A549 (cell line): ENCODE measurements around the gene SLC36A4. TPM values are rescaled to one million over a fixed set of nuclear protein-coding genes. Genes with fewer than 3 reads are reported as not detected.

ENCODE experiments used
- ATAC-seq, 2 experiments: fragments of 200-7000 bp in 1 of 2; fragments of >200 bp in 1 of 2; cut with Nextera tagmentation in 1 of 2; cut with Tn5 transposase in 1 of 2; 3 replicates each; pipeline versions ENCODE4 v1.8.0 to v1.9.1; 2018 to 2020; ENCODE audit warnings: mild to moderate bottlenecking in 1 of 2, moderate library complexity in 1 of 2
- CTCF ChIA-PET: fragments of 300-600 bp; sonication (Branson Sonifier 250); formaldehyde crosslinking; extraction: SDS; loops from one replicate; lab custom pipeline; 2021; ENCODE audit warnings: antibody characterized with exemption, inconsistent platforms; lab: Yijun Ruan, JAX
- POLR2A ChIA-PET: fragments of 350-600 bp; formaldehyde crosslinking; extraction: SDS; loops from one replicate; lab custom pipeline; 2021; ENCODE audit warnings: antibody characterized with exemption, inconsistent platforms; lab: Yijun Ruan, JAX
- DNase-seq, 2 experiments: peaks; one replicate each; pipeline versions ENCODE4 v3.0.0 to v3.0.0-alpha.2; 2011 to 2016; ENCODE audit warnings: low read depth in 1 of 2, low spot score in 1 of 2
- FAIRE-seq: peaks from 2 replicates; lab custom pipeline; 2011; peaks lifted over from hg19 to GRCh38; lab: Jason Lieb, UNC
- H3K27ac ChIP-seq, 2 experiments: fragments of >200 bp; sonication (Bioruptor Twin); formaldehyde crosslinking; 3 replicates each; pipeline ENCODE4 v1.5.1; 2016 to 2017
- H3K4me1 ChIP-seq: fragments of >200 bp; sonication (Bioruptor Twin); formaldehyde crosslinking; 3 replicates; pipeline ENCODE4 v1.6.1; 2016
- H3K4me2 ChIP-seq: fragments of >200 bp; sonication (Bioruptor Twin); formaldehyde crosslinking; 3 replicates; pipeline ENCODE4 v1.6.1; 2016
- H3K4me3 ChIP-seq: fragments of >200 bp; sonication (Bioruptor Twin); formaldehyde crosslinking; 3 replicates; pipeline ENCODE4 v1.5.1; 2016
- H3K9me3 ChIP-seq: fragments of >200 bp; sonication (Bioruptor Twin); formaldehyde crosslinking; 3 replicates; pipeline ENCODE4 v1.6.1; 2016
- CBX8 ChIP-seq: fragments of 200-600 bp; sonication (generic); IDR thresholded peaks from 2 replicates; pipeline ENCODE4 v1.6.1; 2016
- EHF ChIP-seq: fragments of 250-450 bp; sonication (Bioruptor Pico); IDR thresholded peaks from 2 replicates; pipeline ENCODE4 v1.5.0; 2020; ENCODE audit warnings: mild to moderate bottlenecking
- EHMT2 ChIP-seq: fragments of 200-600 bp; sonication (generic); IDR thresholded peaks from 2 replicates; pipeline ENCODE4 v1.6.1; 2016; ENCODE audit warnings: antibody characterized with exemption, low read depth, mild to moderate bottlenecking, moderate library complexity
- EP300 ChIP-seq, 2 experiments: fragments of >200 bp; sonication (Bioruptor Twin); formaldehyde crosslinking; IDR thresholded peaks; 2 replicates in 1 of 2; 3 replicates in 1 of 2; pipeline ENCODE4 v1.6.1; 2016 to 2017
- FOSB ChIP-seq: fragments of 250-450 bp; sonication (Bioruptor Pico); IDR thresholded peaks from 2 replicates; pipeline ENCODE4 v1.5.0; 2020; ENCODE audit warnings: mild to moderate bottlenecking, moderate library complexity
- HDAC2 ChIP-seq: fragments of 200-600 bp; sonication (generic); IDR thresholded peaks from 2 replicates; pipeline ENCODE4 v1.6.1; 2016
- HEYL ChIP-seq: fragments of 250-450 bp; sonication (Bioruptor Pico); IDR thresholded peaks from 2 replicates; pipeline ENCODE4 v1.8.0; 2021; ENCODE audit warnings: mild to moderate bottlenecking, moderate library complexity
- HOXB5 ChIP-seq: fragments of 250-450 bp; sonication (Bioruptor Pico); IDR thresholded peaks from 2 replicates; pipeline ENCODE4 v1.5.0; 2020; ENCODE audit warnings: mild to moderate bottlenecking, moderate library complexity
- KDM1A ChIP-seq: fragments of 200-600 bp; sonication (generic); IDR thresholded peaks from 2 replicates; pipeline ENCODE4 v1.6.1; 2016; ENCODE audit warnings: low read depth, mild to moderate bottlenecking
- NFE2L2 ChIP-seq: fragments of 150-350 bp; conservative IDR thresholded peaks from 2 replicates; pipeline ENCODE4 v1.6.1; 2014; ENCODE audit warnings: low read length
- NPAS2 ChIP-seq: fragments of 250-450 bp; sonication (Bioruptor Pico); IDR thresholded peaks from 2 replicates; pipeline ENCODE4 v1.8.0; 2022; ENCODE audit warnings: mild to moderate bottlenecking, moderate library complexity, borderline replicate concordance
- NR3C1 ChIP-seq: fragments of >200 bp; sonication (Bioruptor Twin); formaldehyde crosslinking; IDR thresholded peaks from 3 replicates; pipeline ENCODE4 v1.6.1; 2017
- POLR2A ChIP-seq: IDR thresholded peaks from 2 replicates; pipeline ENCODE4 v1.6.1; 2012; ENCODE audit warnings: mild to moderate bottlenecking, low read length
- POLR2AphosphoS2 ChIP-seq: conservative IDR thresholded peaks from 2 replicates; pipeline ENCODE4 v1.6.1; 2012; ENCODE audit warnings: low read length, improper control_type of control experiment, inconsistent platforms
- RCOR1 ChIP-seq: fragments of 150-350 bp; IDR thresholded peaks from 2 replicates; pipeline ENCODE4 v1.6.1; 2014; ENCODE audit warnings: antibody characterized with exemption, low read length, low read depth
- RNF2 ChIP-seq: fragments of 200-600 bp; sonication (generic); IDR thresholded peaks from 2 replicates; pipeline ENCODE4 v1.6.1; 2016; ENCODE audit warnings: low read depth, mild to moderate bottlenecking, antibody characterized with exemption, moderate library complexity, borderline replicate concordance
- SMC3 ChIP-seq: fragments of >200 bp; sonication (Bioruptor Twin); formaldehyde crosslinking; IDR thresholded peaks from 3 replicates; pipeline ENCODE4 v1.6.1; 2018; ENCODE audit warnings: inconsistent platforms
- TFCP2L1 ChIP-seq: fragments of 250-450 bp; sonication (Bioruptor Pico); IDR thresholded peaks from 2 replicates; pipeline ENCODE4 v1.5.0; 2021; ENCODE audit warnings: mild to moderate bottlenecking
- ZFP36 ChIP-seq: fragments of 450-650 bp; IDR thresholded peaks from 2 replicates; pipeline ENCODE4 v1.6.1; 2014; ENCODE audit warnings: borderline replicate concordance; ENCODE audit not compliant: partially characterized antibody
- ZNF302 ChIP-seq: fragments of 250-450 bp; sonication (Bioruptor Pico); IDR thresholded peaks from 2 replicates; pipeline ENCODE4 v1.9.0; 2021; ENCODE audit warnings: inconsistent platforms, mild to moderate bottlenecking, moderate library complexity
- WGBS: methylation state at CpG from one replicate; pipeline ENCODE4 v1.1.6; 2017; ENCODE audit errors: missing lambda C conversion rate; 5-methylcytosine and 5-hydroxymethylcytosine counted together
- polyA plus RNA-seq, 4 experiments: library from polyadenylated mRNA; depleted of rRNA in 3 of 4; stranded (reverse); fragments of >200 nt; fragmentation: RNase III in 1 of 4; extraction: RNeasy Plus Mini Kit Qiagen cat#74134 plus additional on column Dnase treatment in 1 of 4; gene quantifications; 2 replicates in 3 of 4; 3 replicates in 1 of 4; pipeline ENCODE4 v1.2.3, GENCODE V29; 2011 to 2017
- TF ChIP-seq, protein P1 (sequence below): IDR thresholded peaks from 2 replicates; pipeline ENCODE4 v1.6.1; 2012; ENCODE audit warnings: low read depth, borderline replicate concordance
- TF ChIP-seq, protein P2 (sequence below): IDR thresholded peaks from 2 replicates; pipeline ENCODE4 v1.6.1; 2012
- TF ChIP-seq, protein P3 (sequence below): fragments of >200 bp; sonication (Bioruptor Twin); formaldehyde crosslinking; IDR thresholded peaks from 3 replicates; pipeline ENCODE4 v1.6.1; 2016

The SLC36A4 gene
- polyA plus RNA-seq, 2 of the 4 experiments (the other 2 are of a cell fraction) = 24.1 to 30.5 TPM

DNA sequence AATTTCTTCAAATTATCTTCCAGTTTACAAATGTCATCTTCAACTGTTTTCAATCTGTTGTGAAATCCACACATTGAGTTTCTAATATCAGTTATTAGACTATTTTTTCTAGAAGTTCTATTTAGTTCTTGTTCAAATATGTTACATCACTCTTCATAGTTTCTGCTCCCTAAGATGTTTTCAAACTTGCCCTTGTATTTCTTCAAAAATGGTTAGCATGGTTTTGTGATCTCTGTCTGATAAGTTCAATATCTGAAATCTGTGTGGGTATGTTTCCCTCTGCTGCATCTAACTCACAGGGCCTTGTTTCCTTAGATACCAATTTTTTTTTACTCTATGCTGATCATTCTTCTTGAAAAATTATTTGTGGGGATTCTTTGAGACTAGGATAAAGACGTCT is 46.2 kb upstream of the SLC36A4 start:
- H3K9me3 ChIP-seq = no peaks in the 10 kb centered on the region
- no peak overlapping the region for H3K4me2 ChIP-seq
- ChIA-PET CTCF (no interaction called here), POLR2A (no interaction called here)
- no peak overlapping the region for H3K4me3 ChIP-seq
- no peaks in the 10 kb centered on the region for H3K4me1 ChIP-seq
- no peak overlapping the region for H3K27ac ChIP-seq
- FAIRE-seq (no peak), ATAC-seq (no peak)
- 8% methylated on average over 1 of the region's 1 CpG for WGBS
- TF ChIP-seq EHMT2 (no peak), KDM1A (no peak), FOSB (CRISPR knock-in tag) (no peak), SMC3 (no peak), RNF2 (peak; percentile 87; the same call in 1 of the 2 replicates), EP300 (IDR thresholded peaks at IDR 0.05) (no peak)
- TF ChIP-seq, all 56 proteins: peak for 1
- no peak for DNase-seq

DNA sequence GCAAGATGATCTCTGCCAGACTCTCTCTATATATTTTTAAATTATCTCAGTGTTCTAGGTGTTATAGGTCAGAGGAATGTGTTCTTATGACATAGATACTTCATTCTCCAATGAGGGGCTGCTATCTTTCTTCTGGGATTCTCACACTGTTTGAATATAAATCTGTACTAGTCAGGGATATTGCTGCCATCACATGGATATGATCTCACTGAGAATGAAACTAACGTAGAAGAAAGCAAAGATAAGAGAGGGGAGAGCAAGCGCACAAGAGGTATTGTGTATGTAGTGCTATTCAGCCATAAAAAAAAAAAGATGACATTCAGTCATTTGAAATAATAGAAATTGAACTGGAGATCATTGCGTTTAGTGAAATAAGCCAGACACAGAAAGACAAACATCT is 42.2 kb upstream of the SLC36A4 start:
- H3K4me1 ChIP-seq = no peaks in the 10 kb centered on the region
- FAIRE-seq (no peak), ATAC-seq (no peak), DNase-seq (no peak)
- 56% methylated on average over 3 of the region's 3 CpGs for WGBS
- ChIA-PET POLR2A (no interaction called here), CTCF (no interaction called here)
- TF ChIP-seq POLR2AphosphoS2 = no peak
- TF ChIP-seq NPAS2 (CRISPR knock-in tag) = no peak
- TF ChIP-seq EHF (CRISPR knock-in tag) = no peak
- TF ChIP-seq ZNF302 (CRISPR knock-in tag) = no peak
- TF ChIP-seq ZFP36 = no peak
- TF ChIP-seq, protein P1, sequence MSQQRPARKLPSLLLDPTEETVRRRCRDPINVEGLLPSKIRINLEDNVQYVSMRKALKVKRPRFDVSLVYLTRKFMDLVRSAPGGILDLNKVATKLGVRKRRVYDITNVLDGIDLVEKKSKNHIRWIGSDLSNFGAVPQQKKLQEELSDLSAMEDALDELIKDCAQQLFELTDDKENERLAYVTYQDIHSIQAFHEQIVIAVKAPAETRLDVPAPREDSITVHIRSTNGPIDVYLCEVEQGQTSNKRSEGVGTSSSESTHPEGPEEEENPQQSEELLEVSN = no peak
- TF ChIP-seq, protein P2, sequence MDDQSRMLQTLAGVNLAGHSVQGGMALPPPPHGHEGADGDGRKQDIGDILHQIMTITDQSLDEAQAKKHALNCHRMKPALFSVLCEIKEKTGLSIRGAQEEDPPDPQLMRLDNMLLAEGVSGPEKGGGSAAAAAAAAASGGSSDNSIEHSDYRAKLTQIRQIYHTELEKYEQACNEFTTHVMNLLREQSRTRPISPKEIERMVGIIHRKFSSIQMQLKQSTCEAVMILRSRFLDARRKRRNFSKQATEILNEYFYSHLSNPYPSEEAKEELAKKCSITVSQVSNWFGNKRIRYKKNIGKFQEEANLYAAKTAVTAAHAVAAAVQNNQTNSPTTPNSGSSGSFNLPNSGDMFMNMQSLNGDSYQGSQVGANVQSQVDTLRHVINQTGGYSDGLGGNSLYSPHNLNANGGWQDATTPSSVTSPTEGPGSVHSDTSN = no peak
- no peak for TF ChIP-seq NR3C1
- no peak for TF ChIP-seq HDAC2
- TF ChIP-seq FOSB (CRISPR knock-in tag) = no peak
- no peak for TF ChIP-seq RCOR1
- H3K4me3 ChIP-seq = no peak overlapping the region
- H3K4me2 ChIP-seq = no peak overlapping the region
- H3K9me3 ChIP-seq = no peaks in the 10 kb centered on the region
- H3K27ac ChIP-seq = no peak overlapping the region

- Histone ChIP-seq H3K9me3 (no peaks in the 10 kb centered on the region), H3K27ac (no peak overlapping the region), H3K4me1 (no peaks in the 10 kb centered on the region), H3K4me3 (no peak overlapping the region), H3K4me2 (no peak overlapping the region)
- ChIA-PET CTCF (interaction anchor here (2.3 to 5.8 kb wide), 2 partner anchors 10 to 415 kb away, joined by 6 to 86 read pairs; no protein-coding TSS in a partner anchor), POLR2A (no interaction called here)
- DNase-seq (no peak), FAIRE-seq (no peak), ATAC-seq (no peak)
- 17% methylated on average over 2 of the region's 2 CpGs for WGBS
- TF ChIP-seq NFE2L2 = no peak
- no peak for TF ChIP-seq RCOR1
- TF ChIP-seq, protein P3, sequence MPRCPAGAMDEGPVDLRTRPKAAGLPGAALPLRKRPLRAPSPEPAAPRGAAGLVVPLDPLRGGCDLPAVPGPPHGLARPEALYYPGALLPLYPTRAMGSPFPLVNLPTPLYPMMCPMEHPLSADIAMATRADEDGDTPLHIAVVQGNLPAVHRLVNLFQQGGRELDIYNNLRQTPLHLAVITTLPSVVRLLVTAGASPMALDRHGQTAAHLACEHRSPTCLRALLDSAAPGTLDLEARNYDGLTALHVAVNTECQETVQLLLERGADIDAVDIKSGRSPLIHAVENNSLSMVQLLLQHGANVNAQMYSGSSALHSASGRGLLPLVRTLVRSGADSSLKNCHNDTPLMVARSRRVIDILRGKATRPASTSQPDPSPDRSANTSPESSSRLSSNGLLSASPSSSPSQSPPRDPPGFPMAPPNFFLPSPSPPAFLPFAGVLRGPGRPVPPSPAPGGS = no peak
- TF ChIP-seq NR3C1 = no peak
- TF ChIP-seq HEYL = no peak
- TF ChIP-seq, protein P1 = no peak
- TF ChIP-seq POLR2A = no peak
- no peak for TF ChIP-seq TFCP2L1
- no peak for TF ChIP-seq HOXB5 (CRISPR knock-in tag)
- TF ChIP-seq CBX8 = no peak
Observed at GRCh38 chr11:93238956-93239355, 41.2 kb upstream of the SLC36A4 start.
